Spleen (tissue), 7 donors: ENCODE data around the gene CNDP1.

ENCODE experiments used
- CTCF ChIP-seq, 11 experiments: fragments of 200-600 bp in 7 of 11; fragments of 450-650 bp in 4 of 11; sonication (generic) in 4 of 11; IDR thresholded peaks in 8 of 11; conservative IDR thresholded peaks in 3 of 11; 1 replicate in 7 of 11; 2 replicates in 4 of 11; pipeline versions ENCODE4 v1.4.0 to v1.8.0; 2016 to 2021; ENCODE audit warnings: antibody characterized with exemption in 11 of 11, inconsistent platforms in 4 of 11, mild to moderate bottlenecking in 1 of 11
- POLR2A ChIP-seq, 3 donors: fragments of 450-650 bp; IDR thresholded peaks; one replicate each; pipeline ENCODE4 v1.5.1; 2017; ENCODE audit warnings: antibody characterized with exemption in 3 of 3, mild to moderate bottlenecking in 1 of 3
- donor health status: DM: no; HTN: no; CAD: no; lungs with moderate emphysema.
- donor health status: DM: no; HTN: no; CAD: no.
- donor health status: DM: no; HTN: no; CAD: no.

- TF ChIP-seq CTCF (IDR thresholded peaks at IDR 0.05 in 8 of 11, conservative IDR thresholded peaks at IDR 0.05 in 3 of 11) (no peak), POLR2A (IDR thresholded peaks at IDR 0.05) (no peak)
Observed at GRCh38 chr18:74556126-74556525, 21.8 kb downstream of the CNDP1 start.
